Stimulated activated CD4-positive, alpha-beta T cell treated with anti-CD3 and anti-CD28 coated beads, Interleukin-2, amount 100 ng/mL, for 24 hours (primary cell): Measurements from ENCODE around the gene SNX6.
"Not testable (repeated sequence)": the region's sequence is repeated elsewhere in the genome, so short reads cannot be mapped to it uniquely, and the experiment has no call there.

Experiments
- DNase-seq, 2 donors: peaks; one replicate each; pipeline ENCODE4 v3.0.0-alpha.2; 2020

The SNX6 gene

DNA sequence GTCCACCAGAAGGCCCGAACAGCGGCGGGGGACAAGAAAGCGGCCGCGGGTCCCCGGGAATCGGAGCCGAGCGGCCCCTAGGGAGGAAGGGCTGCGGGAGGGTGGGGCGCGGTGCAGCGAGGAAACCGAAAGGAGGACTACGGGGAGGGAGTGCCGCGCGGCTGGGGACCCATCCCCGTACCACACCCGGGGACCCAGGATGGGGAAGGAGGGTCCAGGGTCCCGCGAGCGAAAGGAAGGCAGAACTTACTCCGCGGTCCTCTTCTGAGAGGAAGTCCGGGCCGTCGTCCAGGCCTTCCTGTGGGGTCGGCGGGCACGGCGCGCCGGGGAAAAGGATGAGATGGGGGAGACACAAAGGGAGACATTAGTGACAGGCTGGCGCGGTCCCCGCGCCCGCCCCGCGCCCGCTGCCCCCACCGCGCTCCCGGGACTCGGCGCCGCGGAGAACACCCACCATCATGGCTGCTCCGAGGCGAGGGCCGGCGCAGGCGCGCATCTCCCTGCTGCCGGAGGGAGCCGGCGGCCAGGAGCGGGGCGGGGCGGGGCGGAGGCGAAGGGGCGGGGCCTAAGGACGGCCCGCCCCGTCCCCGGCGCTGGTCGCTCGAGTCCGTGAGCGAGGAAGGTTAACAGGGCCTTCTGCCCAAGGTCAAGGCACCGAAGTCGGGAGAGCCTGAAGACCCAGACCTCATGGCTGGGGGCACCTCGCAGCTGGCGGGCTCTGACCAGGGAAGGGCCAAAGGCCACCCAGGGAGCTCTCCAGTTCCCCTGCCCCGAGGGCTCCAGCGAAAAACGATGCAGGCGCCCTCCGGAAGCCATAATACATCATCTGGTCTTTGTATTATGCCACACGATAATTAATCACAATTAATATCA, at the start of gene SNX6:
Gene SNX6 (minus strand): TSS at position 492 of the 873 bp plus-strand sequence. CDS start 32 bp downstream, at position 460.
- peak; percentile 79 to 83 for DNase-seq

DNA sequence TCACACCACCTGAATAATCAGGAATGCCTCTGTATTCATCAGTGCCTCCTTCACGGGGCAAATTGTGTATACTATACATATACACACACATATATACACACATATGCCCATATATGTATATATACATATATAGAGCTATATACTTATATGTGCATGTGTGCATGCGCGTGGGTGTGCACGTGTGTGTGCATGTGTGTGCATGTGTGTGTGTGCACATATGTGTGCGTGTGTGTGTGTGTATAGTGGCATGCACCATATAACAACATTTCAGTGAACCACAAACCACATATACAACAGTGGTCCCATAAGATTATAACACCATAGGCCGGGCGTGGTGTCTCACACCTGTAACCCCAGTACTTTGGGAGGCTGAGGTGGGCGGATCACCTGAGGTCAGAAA, 48.8 kb upstream of the SNX6 start:
- no peak for DNase-seq

DNA sequence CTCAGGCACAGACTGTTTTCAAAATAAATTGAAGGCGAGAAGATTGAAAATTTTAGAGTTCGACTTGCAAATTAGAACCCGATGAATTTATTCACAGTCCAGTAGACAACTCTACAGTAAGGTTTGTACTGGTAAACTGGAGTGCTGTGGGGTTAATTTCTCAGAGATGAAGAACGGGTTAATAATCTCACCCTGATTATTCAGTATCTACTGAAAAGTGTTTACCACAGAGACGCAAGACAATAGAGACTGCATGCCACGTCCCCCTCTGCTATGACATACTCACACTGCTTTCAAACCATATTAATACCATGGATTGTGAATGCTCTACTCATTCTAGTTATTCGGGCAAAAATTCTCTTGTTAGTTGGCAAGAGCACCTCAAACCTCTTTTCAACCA, 48.4 kb upstream of the SNX6 start:
- no peak for DNase-seq

DNA sequence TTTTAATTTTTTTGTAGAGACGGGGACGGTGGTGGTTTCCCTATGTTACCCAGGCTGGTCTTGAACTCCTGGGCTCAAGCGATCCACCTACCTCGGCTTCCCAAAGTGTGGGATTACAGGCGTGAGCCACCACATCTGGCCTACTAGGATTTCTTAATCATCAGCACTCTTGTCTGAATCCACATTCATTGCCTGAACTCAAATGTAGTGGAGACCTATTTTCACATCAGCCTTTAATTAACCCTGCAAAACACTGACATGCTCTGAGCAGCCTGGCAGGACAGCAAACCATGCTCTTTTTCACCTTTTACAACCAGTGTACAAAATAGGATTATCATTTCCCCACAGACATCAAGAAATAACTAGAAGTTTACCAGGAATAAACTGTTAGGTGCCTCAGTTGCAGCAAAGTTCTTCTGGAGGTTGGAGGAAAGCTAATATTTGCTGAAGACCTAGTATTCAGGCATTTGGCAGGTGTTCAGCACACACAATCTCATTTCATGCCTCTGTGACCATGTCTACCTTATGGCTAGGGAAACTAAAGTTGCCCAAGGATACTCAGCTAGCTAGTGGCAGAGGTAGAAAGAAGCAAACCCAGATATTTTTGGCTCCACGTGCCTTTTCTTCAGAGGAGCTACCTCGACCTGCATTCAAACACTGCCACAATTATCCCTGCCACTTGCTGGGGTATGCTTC, 46.7 kb upstream of the SNX6 start:
- DNase-seq, result no peak

DNA sequence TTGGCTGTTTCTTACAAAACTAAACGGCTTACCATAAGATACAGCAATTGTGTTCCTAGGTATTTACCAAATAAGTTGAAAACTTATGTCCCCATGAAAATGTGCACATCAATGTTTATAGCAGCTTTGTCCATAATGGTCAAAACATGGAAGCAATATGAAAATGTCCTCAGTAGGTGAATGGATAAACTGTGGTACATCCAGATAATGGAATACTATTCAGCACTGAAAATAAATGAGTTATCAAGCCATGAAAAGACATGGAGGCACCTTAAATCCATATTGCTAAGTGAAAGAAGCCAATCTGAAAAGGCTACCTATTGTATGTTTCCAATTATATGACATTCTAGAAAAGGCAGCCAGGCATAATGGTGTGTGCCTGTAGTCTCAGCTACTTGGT, 43.8 kb upstream of the SNX6 start:
- DNase-seq, result no peak

DNA sequence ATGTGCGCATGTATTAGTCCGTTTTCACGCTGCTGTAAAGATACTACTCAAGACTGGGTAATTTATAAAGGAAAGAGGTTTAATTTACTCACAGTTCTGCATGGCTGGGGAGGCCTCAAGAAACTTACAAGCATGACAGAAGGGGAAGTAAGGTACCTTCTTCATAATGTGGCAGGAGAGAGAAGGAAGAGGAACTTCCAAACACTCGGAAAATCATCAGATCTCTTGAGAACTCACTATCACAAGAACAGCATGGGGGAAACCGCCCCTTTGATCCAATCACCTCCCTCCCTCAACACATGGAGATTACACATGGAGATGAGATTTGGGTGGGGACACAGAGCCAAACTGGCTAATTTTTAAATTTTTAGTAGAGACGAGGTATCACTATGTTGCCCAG, 41.8 kb upstream of the SNX6 start:
- DNase-seq, result no peak

DNA sequence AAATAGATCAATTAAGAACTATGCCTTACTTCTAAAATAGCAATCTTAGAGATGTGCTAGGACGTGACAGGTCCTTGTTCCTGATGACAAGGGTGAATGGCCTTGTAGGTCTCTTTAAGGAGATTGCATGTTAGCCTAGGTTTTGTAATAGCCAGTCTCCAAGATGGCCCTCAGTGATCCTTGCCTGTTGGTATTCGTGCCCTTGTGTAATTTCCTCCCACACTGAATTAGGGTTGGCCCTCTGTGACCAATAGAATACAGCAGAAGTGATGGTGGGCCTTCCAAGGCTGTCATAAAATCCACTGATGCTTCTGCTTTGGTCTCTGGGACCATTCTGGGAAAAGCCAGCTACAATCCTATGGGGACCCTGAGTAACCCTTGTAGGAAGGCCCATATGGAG, 38.2 kb upstream of the SNX6 start:
- no peak for DNase-seq

DNA sequence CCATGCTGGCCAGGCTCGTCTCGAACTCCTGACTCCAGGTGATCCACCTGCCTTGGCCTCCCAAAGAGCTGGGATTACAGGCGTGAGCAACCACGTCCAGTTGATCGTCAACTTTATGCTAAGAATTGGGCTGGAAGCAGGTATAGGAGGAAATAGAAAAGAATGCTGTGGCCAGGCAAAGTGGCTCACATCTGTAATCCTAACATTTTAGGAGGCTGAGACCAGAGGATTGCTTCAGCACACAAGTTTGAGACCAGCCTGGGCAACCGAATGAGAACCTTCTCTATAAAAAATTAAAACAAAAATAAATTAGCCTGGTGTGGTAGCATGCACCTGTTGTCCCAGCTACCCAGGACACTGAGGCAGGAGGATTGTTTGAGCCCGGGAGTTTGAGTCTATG, 37.1 kb upstream of the SNX6 start:
- DNase-seq, result no peak

DNA sequence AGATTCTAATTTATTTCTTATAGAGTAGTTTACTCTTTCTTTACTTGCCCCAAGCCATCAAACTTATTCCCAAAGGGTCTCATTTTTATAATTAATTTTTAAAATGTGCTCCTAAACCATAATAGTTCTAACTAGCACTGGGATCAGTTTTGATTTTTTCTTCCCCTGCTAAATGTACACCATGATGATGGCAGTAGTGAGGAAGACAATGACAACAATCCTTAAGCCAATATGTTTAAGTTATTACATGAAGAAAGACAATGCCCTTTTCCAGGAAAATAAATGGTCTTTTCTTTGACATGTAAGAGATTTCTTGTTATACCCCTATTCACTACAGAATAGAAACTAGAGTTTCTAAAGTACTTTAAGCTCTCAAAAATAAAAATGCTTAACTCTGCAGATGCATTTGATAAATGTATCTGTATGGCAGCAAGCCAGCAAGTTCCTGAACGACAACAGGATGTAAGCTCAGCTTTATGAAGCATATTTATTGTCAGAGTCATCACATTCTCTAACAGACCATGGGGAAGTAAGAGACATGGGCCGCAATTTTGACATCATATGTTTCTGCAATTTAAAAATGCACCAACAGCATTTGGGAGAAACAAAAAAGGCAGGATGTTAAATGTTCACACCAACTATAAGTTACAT, 36.0 kb upstream of the SNX6 start:
- DNase-seq, result no peak

DNA sequence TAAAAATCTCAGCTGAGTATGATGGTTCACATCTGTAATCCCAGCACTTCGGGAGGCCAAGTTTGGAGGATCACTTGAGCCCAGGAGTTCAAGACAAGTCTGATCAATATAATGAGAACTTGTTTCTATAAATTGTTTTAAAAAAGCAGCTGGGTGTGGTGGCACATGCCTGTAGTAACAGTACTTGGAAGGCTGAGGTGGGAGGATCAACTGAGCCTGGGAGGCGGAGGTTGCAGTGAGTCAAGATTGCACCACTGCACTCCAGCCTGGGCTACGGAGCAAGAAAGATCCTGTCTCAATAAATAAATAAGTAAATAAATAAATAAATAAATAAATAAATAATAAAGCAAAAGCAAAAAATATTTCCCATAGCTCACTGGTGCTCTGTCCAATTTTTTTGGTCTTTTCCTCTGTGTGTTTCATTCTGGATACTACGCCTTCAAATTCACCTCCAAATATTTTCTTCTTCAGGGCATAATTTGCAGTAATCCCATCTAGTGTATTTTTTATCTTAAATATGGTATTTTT, 32.7 kb upstream of the SNX6 start:
- DNase-seq, result no peak

DNA sequence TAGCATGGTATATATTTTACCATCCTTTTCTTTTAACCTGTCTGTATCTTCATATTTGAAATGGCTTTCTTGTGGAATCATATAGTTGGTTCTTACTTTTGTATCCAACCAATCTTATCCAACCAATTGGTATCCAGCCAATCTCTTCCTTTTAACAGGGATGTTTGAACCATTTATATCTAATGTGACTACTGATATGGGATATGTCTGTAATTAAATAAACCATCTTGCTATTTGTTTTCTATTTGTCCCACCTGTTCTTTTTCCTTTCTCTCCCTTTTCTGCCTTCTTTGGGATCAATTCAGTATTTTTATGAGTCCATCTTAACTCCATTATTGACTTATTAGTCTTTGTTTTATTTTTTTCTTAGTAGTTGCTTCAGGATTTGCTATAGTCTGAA, 30.8 kb upstream of the SNX6 start:
- DNase-seq, result no peak

DNA sequence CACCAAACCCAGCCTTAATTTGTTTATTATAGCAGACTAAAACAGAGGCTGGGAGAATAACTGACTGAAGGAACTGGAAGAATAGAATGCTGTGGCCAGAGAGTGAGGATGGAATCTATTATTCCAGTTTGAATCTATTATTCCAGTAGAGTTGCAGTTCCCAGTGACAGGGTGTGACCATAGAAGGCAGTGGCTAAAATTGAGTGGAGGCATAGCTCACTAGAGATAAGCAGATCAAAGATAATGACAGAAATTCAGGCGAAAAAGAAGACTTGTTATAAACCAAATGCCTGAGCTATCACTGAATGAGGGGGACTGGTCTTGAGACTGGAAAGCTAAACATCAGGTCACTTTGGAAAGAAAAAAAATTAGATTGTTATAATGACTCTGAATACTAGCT, 26.0 kb upstream of the SNX6 start:
- DNase-seq, result no peak

DNA sequence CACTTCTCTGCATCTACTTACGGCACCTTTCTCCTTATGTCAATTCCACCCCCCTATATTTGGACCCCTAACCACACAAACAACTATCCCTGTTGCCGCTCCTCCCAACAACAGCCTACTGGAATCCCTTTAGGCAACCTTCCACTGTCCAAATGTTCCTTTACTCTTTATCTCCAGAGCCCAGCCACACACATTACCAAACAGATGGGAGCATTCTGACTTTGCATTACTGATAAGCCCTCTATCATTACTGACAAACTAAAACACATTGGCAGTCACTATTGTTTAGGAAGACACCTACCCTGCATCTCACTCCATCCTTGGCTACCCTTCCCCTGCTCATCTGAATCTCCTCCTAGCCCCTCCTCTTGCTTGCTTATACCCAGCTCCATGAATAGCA, 23.1 kb upstream of the SNX6 start:
- DNase-seq, result not testable (repeated sequence)

DNA sequence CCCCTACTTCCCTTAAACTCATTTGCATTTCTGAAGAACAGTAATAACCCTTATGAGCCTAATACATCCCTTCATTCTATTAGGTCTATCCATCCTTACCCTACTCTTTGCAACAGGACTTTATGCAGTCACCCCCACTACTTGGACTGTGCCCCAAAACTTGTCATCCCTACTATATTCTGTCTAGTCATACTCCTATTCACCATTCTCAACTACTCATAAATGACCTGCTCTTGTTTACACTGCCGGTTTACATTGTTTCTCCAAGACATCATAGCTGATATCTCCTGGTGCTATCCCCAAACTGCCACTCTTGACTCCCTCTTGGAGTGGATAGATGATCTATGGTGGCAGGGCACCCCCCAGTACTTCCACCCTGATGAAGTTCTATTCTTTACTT, 22.4 kb upstream of the SNX6 start:
- not testable (repeated sequence) for DNase-seq

DNA sequence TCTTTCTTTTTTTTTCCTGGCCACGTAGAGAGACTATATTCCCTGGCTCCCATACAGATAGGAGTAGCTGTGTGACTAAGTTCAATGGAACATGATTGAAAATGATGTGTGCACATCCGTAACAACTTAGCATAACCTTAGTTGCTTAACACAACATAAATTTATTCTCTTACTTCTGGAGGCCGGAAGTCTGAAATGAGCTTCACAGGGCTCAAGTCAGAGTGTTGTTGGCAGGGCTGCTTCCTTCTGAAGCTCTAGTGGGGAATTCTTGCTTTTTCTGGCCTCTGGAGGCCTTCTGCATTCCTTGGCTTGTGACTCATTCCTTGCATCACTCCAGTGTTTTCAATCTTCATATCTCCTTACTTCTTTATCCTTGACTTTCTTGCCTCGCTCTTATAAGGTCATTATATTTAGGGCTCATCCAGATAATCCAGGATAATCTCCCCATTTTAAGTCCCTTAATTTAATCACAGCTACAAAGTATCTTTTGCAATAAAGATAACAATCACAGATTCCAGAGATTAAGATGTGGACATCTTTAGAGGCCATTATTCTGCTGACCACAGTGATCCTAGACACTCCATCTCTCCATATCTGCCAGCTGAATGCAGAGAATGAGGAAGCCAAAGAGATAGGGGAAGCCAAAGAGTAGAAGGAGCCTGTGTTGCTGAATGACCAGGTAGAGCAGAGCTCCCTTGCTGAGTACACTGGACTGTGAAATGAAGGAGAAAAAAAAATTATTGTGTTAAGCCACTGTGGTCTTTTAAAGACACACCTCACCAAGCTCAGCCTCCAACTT, 21.0 kb upstream of the SNX6 start:
- DNase-seq, result no peak

DNA sequence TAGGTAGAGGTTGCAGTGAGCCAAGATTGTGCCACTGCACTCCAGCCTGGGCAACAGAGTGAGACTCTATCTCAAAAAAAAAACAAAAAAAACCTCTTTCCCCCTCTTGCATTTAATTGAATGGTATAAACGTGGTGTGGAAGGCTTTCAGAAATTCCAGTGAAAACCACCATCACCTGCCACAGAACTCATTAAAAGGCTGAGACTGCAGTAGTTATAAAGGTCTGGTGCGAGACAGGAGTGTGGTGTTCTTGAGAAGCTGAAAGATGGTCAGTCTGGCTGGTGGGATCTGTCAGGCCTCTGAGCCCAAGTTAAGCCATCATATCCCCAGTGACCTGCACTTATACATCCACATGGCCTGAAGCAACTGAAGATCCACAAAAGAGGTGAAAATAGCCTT, 20.1 kb upstream of the SNX6 start:
- not testable (repeated sequence) for DNase-seq

DNA sequence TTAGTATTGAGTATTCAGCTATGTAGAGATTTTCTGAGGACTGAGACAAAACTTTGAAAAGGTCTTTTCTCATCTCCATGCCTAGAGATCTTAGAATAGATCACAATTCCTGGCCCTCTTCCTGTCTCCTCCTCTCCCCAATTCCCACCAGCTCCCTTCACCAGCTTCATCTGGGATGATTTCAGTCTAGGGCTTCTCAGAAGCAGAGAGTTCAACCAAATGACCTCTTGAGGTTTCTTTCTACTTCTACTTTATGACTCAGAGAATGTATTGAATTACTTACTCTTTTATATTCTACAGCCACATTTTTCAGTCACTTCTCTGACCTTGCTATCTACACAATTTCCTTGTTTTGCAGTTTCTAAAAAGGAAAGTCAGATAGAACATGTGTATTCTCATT, 19.4 kb upstream of the SNX6 start:
- DNase-seq, result no peak

DNA sequence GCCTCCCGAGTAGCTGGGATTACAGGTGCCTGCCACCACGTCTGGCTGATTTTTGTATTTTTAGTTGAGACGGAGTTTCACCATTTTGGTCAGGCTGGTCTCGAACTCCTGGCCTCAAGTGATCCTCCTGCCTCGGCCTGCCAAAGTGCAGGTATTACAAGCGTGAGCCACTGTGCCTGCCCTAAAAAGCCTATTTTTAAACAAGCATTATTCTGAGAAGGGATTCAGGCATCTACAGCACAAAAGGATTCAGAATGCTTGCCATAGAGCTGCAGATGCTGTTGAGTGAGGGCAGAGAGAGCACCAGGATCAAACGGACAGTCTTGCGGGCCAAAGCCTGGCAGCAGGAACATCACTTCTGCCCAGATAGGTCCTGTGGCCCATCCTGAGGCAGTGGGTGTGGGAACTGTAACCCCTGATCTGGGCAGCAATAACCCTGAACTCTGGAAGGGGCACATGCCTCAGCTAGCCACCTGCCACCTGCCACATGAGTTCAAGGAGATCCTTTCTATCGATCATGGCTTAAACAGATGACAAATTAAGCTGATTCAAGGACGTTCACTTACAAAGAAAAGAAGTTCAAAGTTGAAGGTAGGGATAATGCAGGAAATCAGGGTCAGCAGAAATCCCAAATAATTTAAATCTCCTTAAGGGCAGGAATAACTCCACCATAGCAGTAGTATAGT, 16.8 kb upstream of the SNX6 start:
- no peak for DNase-seq

DNA sequence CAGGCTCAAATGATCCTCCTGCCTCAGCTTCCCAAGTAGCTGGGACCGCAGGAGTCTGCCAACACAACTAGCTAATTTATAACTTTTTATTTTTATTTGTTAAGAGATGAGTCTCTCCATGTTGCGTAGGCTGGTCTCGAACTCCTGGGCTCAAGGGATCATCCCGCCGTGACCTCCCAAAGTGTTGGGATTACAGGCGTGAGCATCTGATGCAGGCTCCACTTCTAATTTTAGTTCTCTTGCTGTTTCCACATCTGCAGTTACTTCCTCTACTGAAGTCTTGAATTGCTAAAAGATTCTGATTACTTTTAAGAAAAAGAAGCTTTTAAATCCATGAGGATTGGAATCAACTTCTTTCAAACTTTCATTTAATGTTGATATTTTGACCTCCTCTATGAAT, 13.4 kb upstream of the SNX6 start:
- no peak for DNase-seq

DNA sequence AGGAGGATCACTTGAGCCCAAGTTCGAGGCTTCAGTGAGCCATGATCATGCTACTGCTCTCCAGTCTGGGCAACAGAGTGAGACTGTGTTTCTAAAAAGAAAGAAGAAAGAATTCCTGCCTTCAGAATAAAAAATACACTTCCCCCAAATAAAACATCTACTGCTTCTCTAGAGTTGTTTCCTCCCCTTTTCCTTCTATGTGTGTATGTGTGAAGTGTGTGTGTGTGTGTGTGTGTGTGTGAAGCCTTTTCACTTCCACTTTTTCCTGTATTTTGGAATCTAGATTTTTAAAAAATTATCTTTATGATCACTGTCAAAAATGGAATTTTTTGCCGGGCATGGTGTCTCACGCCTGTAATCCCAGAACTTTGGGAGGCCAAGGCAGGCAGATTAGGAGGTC, 12.6 kb upstream of the SNX6 start:
- no peak for DNase-seq

DNA sequence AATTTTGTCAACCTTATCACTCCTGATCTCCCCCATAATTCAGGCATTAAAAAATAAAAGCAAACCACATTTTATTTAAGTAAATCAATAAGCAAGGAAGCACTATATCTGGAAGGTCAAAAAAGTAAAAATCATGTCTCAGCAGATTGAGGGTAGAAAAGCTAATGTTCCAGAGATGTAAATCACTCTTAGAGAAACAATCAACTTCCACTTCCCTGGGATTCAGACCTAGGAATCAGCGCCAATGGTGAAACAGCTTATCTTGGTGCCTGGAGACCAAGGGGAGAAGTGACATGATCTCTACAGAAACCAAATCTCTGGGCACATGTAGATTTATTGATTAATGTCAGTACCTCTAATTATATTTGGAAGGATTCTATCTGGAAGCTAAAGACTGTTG, 10.9 kb upstream of the SNX6 start:
- no peak for DNase-seq

DNA sequence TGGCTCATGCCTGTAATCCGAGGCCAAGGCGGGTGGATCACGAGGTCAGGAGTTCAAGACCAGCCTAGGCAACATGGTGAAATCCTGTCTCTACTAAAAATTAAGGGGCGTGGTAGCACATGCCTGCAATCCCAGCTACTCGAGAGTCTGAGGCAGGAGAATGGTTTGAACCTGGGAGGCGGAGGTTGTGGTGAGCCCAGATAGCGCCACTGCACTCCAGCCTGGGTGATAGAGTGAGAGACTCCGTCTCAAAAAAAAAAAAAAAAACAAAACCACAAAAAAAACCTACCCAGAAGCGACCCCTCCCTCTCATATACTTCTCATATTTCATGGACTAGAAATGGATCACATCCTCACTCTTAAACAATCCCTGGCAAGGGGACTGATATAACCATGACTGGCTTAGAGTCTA, 4.4 kb upstream of the SNX6 start:
- DNase-seq, result not testable (repeated sequence)
